ENCODE results near the gene SLC44A5.
"Not testable (repeated sequence)": the region's sequence is repeated elsewhere in the genome, so short reads cannot be mapped to it uniquely, and the experiment has no call there.

SLC44A5 gene

DNA sequence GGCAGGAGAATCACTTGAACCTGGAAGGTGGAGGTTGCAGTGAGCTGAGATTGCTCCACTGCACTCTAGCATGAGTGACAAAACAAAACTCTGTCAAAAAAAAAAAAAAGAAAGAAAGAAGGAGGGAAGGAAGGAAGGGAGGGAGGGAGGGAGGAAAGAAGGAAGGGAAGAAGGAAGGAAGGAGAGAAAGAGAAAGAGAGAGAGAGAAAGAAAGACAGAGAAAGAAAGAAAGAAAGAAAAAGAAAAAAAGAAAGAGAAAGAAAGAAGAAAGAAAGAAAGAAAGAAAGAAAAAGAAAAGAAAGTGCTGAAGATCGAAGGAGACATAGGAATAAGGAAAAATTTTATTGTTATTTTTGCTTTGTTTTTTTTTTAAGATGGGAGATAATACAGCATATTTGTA lies 166.7 kb downstream of the SLC44A5 start:
- DNase-seq: no peak

DNA sequence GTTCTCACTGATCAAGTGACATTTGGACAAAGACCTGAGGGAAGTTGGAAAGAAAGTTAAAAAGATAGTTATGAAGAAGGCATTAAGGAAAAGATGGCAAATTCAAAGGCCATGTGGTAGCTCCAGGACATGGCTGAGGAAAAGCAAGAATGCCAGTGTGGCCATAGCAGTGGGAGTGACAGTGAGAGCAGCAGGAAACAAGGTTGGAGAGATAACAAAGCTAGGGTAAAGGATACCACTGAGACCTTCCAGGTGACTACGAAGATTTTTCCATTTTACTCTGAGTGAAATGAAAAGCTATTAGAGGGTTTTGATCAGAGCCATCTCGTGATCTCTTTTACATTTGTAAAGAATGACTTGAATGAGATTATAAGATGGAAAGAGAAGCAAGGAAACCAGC lies 170.6 kb downstream of the SLC44A5 start:
- DNase-seq: no peak

- DNase-seq: no peak
Observed at GRCh38 chr1:75438355-75438754, 172.6 kb downstream of the SLC44A5 start.

DNA sequence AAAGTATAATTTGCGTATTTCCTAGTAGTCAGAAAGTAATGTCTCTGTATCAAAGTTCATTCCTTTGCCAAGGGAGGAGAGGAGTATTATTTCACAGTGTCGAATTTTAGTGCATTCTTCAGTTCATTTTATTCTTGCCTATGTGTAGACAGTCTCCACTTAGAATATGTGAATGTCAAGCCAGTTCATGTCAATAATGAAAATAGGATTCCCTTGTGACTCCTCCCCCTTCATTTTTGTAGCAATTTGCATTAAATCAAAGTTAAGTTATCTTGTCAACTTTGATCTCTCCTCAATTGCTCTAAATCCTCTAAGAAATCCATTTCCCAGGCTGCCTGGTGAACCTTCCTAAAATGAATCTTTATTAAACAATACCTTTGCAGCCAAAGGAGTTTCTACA lies 179.1 kb downstream of the SLC44A5 start:
- DNase-seq: no peak

DNA sequence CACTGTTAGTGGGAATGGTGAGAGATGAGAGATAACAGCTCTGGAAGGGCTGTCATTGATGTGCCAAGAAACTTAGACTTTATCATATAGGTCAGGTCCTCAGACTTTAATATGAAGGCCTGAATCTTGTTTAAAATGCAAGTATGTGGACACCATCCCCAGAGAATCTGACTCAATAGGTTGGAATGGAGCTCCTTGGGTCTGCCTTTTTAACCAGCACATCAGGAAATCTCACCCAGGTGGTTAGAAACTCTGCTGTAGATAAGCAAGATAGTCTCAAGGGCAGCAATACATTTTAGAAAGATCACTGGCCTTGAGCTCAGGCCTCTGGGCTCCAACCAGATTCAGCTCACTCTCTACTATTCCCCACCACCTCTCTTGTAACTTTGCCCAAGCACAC lies 180.4 kb downstream of the SLC44A5 start:
- no peak for DNase-seq

GRCh38 chr1:75426688-75427087 lies 184.2 kb downstream of the SLC44A5 start:
- DNase-seq: no peak

DNA sequence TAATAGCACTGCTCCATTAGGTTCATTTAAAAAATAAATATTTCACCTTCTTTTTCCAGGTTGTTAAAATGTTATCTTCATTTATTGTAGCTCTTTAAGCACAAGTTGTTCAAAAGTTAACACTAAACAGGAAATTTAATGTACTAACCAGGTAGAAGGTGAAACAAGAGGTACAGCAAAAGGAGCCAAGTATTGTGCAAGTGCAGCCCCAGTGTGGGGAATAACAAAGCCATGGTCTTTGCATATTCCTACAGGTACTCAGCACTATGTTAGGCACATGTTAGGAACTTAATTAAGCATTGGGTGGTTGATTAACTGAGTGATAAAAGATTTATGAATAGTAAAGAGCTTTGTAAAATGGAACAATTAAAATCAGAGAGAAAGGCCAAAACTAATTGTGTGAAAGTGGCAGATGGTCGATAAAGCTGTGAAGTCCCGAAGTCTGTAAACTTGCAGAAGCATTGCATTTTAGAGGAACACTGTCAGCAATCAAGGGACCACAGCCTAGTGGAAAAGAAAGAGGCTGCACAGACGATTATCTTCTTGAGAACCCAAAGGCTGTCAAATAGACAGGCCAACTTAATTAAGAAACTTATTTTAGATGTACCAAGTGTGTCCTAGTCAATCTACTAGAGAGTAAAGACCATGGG lies 185.8 kb downstream of the SLC44A5 start:
- DNase-seq: no peak

GRCh38 chr1:75423616-75424015 lies 187.3 kb downstream of the SLC44A5 start:
- DNase-seq: no peak

DNA sequence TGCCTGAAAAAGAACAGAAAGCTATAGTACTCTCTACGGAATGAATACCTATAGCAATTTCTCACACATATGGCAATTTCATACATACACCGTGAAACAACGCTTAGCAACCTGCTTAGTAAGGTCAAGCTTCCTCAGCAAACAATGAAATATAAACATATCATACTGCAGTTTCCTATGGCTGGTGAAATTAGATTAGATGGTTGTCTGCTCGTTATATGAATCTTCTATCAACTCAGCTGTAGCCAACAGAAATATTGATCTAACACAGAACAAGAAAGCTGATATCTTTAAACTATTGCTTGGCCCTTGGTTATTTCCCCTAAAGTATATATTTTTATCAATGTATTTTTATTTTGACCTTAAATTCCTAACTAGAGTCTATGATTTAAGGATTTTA lies 187.8 kb downstream of the SLC44A5 start:
- no peak for DNase-seq

DNA sequence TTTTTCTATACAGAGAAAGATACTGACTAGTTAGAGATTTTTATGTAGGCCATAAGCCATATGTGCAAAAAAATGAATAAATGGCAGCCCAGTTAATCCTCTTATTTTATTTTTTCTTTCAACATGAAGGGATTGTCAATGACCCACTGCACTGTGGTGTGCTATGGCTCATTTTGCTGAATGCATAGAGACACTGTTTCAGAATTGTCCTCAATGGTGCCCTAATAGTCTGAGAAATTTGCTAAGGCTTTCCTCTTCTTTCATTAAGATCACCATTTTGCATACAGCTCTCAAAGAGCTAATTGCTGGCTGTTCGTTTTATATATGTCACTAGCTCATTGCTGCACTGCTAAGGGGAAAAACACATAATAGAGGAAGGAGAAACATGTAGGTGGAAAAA lies 189.5 kb downstream of the SLC44A5 start:
- no peak for DNase-seq

GRCh38 chr1:75415187-75415586 lies 195.7 kb downstream of the SLC44A5 start:
- no peak for DNase-seq

GRCh38 chr1:75412616-75413015 lies 198.3 kb downstream of the SLC44A5 start:
- no peak for DNase-seq

DNA sequence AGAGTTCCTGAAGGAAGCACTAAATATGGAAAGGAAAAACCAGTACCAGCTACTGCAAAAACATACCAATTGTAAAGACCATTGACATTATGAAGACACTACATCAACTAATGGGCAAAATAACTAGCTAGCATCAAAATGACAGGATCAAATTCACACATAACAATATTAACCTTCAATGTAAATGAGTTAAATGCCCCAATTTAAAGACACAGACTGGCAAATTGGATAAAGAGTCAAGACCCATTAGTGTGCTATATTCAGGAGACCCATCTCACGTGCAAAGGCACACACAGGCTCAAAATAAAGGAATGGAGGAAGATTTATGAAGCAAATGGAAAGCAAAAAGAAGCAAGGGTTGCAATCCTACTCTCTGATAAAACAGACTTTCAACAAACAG lies 206.2 kb downstream of the SLC44A5 start:
- not testable (repeated sequence) for DNase-seq

DNA sequence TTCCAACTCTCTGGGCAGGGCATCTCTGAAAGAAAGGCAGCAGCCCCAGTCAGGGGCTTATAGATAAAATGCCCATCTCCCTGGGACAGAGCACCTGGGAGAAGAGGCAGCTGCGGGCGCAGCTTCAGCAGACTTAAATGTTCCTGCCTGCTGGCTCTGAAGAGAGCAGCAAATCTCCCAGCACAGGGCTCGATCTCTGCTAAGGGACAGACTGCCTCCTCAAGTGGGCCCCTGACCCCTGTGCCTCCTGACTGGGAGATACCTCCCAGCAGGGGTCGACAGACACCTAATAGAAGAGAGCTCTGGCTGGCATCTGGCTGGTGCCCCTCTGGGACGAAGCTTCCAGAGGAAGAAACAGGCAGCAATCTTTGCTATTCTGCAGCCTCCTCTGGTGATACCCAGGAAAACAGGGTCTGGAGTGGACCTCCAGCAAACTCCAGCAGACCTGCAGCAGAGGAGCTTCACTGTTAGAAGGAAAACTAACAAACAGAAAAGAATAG lies 207.7 kb downstream of the SLC44A5 start:
- not testable (repeated sequence) for DNase-seq

- no peak for DNase-seq
Observed at GRCh38 chr1:75400716-75401115, 210.2 kb downstream of the SLC44A5 start.

- DNase-seq: no peak
Observed at GRCh38 chr1:75396745-75397144, 214.2 kb downstream of the SLC44A5 start.

DNA sequence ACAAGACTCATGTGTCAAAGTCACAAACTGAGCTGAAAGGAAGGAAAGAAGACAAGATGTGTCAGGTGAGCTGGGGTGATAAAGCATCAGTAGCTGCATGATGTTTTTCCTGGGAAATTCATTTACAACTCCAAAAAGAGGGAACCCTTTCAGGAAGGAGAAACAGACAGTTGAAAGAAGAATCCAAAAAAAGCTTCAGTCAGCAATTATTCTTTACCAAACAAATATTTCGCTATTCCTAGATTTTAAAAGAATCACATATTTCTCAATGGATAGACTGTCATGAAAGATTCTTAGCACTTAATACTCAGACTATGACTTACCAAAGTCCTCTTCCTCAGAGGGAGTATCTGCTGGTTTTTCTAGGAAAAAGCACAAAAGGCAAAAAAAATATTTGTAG lies 214.7 kb downstream of the SLC44A5 start:
- no peak for DNase-seq

DNA sequence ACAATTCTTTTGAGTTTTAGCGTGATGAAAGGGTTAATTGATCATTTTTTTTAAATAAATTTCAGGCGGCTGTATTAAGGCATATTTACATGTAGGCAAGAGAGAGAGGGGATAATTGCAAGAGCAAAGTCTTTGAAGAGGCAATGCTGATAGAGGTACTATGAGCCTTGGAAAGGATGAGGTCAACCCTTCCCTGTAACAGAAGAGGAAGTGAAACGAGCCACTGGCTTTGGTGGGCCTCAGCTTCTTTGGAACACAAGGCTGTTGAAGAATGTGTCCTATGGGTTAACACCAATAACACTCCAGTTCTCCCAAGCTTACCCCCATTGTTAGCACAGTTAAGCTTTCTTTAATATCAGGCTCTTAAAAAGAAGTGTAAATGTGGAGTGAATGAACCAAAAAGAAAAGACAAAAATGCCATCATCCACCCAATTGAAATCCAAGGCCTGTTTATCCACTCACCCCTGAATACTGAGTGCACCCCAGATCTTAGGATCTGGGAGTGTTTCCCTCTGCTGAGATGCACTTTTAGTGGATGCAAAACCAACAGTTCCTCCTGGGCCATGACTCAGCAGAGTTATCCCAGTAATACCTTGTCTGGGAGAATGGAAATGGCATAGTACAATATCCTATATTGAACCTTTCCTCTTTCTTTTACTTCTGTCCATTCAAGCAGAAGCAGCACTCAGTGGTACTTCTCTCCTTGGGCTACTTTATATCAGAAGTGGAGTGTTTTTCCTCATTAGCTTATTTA lies 216.4 kb downstream of the SLC44A5 start:
- no peak for DNase-seq

- DNase-seq: no peak
Observed at GRCh38 chr1:75392278-75392677, 218.6 kb downstream of the SLC44A5 start.

GRCh38 chr1:75375476-75376447 lies 235.2 kb downstream of the SLC44A5 start:
- DNase-seq: not testable (repeated sequence)

- no peak for DNase-seq
Observed at GRCh38 chr1:75373542-75374159, 237.3 kb downstream of the SLC44A5 start.

GRCh38 chr1:75366595-75366994 lies 244.3 kb downstream of the SLC44A5 start:
- DNase-seq: no peak

- no peak for DNase-seq
Observed at GRCh38 chr1:75361260-75361659, 249.7 kb downstream of the SLC44A5 start.
